OCI-LY3 (cell line): ENCODE results near the gene NCK2.

Source experiments
- H2AFZ ChIP-seq: fragments of 200-600, 300-600 bp; shearing (Covaris generic); 2 replicates; pipeline ENCODE4 v1.6.0; 2014; ENCODE audit warnings: antibody characterized with exemption, low read depth, low read length
- H3K27ac ChIP-seq: fragments of 200-600, 300-600 bp; sonication (generic); 2 replicates; pipeline ENCODE4 v1.5.1; 2014; ENCODE audit warnings: mild to moderate bottlenecking, low read length, moderate library complexity, mixed read lengths
- H3K27me3 ChIP-seq: fragments of 200-600, 300-600 bp; sonication (generic); 2 replicates; pipeline ENCODE4 v1.6.1; 2014; ENCODE audit warnings: low read depth, low read length, mixed read lengths
- H3K36me3 ChIP-seq: fragments of 200-600, 300-600 bp; sonication (generic); replicated peaks from 2 replicates; pipeline ENCODE3; 2014; ENCODE audit warnings: low read depth, low read length, mixed read lengths
- H3K4me1 ChIP-seq: fragments of 300-600, 200-600 bp; sonication (generic); 2 replicates; pipeline ENCODE4 v1.6.1; 2014; ENCODE audit warnings: low read length, mixed read lengths
- H3K4me2 ChIP-seq: fragments of 200-600, 300-600 bp; sonication (generic); 2 replicates; pipeline ENCODE4 v1.6.1; 2014; ENCODE audit warnings: low read length, mixed read lengths
- H3K4me3 ChIP-seq: fragments of 300-600, 200-600 bp; sonication (generic); 2 replicates; pipeline ENCODE4 v1.5.1; 2014; ENCODE audit warnings: antibody characterized with exemption, mild to moderate bottlenecking, low read length, moderate library complexity
- H3K79me2 ChIP-seq: fragments of 300-600, 200-600 bp; shearing (Covaris generic); 2 replicates; pipeline ENCODE4 v1.6.1; 2014; ENCODE audit warnings: mild to moderate bottlenecking, low read length, mixed read lengths
- H3K9ac ChIP-seq: fragments of 300-600, 200-600 bp; shearing (Covaris generic); 2 replicates; pipeline ENCODE4 v1.6.0; 2014; ENCODE audit warnings: mild to moderate bottlenecking, low read length, moderate library complexity
- H3K9me3 ChIP-seq: fragments of 200-600, 300-600 bp; shearing (Covaris generic); 2 replicates; pipeline ENCODE4 v1.6.1; 2014; ENCODE audit warnings: low read length, mixed read lengths; ENCODE audit not compliant: insufficient read depth
- H4K20me1 ChIP-seq: fragments of 200-600, 300-600 bp; sonication (generic); 2 replicates; pipeline ENCODE4 v1.6.1; 2016; ENCODE audit warnings: low read length, mixed read lengths; ENCODE audit not compliant: insufficient read depth
- EZH2phosphoT487 ChIP-seq: fragments of 200-600 bp; shearing (Covaris generic); IDR thresholded peaks from 2 replicates; pipeline ENCODE4 v1.6.1; 2018; ENCODE audit warnings: antibody characterized with exemption, mixed run types, low read depth
- TF ChIP-seq, protein P1 (sequence below): fragments of 200-600, 300-600 bp; sonication (generic); IDR thresholded peaks from 2 replicates; pipeline ENCODE4 v1.5.1; 2014; ENCODE audit warnings: antibody characterized with exemption, low read length, low read depth

NCK2 gene

DNA sequence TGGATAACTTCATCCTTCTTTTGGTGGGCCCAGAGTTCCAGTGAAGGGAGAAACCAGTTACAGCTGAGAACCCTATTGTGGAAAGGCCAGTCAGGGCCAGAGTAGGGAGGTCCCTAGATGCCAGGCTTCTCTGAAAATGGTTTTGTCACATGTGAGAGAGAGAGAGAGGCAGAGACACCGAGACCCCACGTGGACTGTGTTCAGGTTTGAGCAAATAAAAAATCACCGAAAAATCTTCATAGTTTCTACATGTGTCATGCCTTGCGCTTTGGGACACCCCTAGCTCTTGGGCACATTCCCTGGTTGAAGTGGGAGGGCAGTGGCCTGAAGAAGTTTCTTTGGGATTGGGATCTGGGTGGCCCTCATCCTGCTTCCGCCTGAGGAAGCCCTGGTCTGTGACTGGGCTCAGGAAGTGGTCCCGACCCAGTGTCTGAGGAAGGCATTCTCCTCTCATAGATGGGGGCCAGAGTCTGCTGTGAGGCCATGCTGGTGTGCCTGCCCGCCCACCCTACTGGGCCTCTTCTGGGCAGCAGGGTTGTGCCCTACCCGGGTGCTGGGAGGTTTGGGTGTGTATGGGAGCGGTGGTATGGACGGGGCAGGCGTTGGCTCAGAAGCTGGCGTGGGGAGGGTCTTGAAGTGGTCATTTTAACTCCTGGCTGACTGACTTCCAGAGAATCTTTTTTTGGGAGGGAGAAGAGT lies 16.1 kb downstream of the NCK2 start:
- Histone ChIP-seq H3K27ac (no peak overlapping the region), H3K4me2 (no peak overlapping the region), H3K79me2 (peaks cover 60% of the 10 kb centered on the region), H2AFZ (no peak overlapping the region), H3K36me3 (no peaks in the 10 kb centered on the region), H3K4me1 (peaks cover 16% of the 10 kb centered on the region), H3K9me3 (no peaks in the 10 kb centered on the region), H3K9ac (no peak overlapping the region), H3K4me3 (no peak overlapping the region), H3K27me3 (no peaks in the 10 kb centered on the region), H4K20me1 (peaks cover 80% of the 10 kb centered on the region)
- TF ChIP-seq EZH2phosphoT487: no peak
- TF ChIP-seq, protein P1, sequence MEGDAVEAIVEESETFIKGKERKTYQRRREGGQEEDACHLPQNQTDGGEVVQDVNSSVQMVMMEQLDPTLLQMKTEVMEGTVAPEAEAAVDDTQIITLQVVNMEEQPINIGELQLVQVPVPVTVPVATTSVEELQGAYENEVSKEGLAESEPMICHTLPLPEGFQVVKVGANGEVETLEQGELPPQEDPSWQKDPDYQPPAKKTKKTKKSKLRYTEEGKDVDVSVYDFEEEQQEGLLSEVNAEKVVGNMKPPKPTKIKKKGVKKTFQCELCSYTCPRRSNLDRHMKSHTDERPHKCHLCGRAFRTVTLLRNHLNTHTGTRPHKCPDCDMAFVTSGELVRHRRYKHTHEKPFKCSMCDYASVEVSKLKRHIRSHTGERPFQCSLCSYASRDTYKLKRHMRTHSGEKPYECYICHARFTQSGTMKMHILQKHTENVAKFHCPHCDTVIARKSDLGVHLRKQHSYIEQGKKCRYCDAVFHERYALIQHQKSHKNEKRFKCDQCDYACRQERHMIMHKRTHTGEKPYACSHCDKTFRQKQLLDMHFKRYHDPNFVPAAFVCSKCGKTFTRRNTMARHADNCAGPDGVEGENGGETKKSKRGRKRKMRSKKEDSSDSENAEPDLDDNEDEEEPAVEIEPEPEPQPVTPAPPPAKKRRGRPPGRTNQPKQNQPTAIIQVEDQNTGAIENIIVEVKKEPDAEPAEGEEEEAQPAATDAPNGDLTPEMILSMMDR: no peak

DNA sequence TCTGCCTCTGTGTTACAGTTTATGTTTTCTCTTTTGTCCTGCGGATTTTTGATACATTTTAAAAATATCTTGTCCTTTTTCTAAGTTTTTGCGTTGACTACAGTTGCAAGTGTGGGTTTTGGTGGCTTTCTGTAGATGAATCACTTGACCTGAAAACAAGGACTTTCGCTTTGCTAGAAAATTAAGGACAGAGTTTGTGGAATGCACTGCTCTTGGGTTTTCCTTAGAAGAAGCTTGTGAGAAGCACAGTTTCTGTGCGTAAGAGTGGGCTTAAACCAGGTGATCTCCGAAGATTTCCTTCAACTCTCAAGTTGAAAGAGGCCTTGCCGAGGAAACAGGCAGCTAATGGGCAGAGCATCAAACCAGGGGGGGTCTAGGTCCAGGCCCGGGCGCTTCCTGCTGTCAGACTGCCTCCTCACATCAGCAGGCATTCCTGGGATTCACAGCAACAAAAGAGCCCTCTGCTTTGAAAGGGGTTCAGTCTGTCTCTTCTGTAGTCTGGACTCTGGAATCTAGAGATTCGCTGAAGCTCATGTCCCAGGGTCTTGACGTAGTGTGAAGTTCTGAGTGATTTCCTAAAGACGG lies 17.3 kb downstream of the NCK2 start:
- TF ChIP-seq EZH2phosphoT487: no peak
- TF ChIP-seq, protein P1: no peak
- Histone ChIP-seq H3K9ac (no peak overlapping the region), H3K4me1 (peaks cover 10% of the 10 kb centered on the region), H3K36me3 (peaks cover 4% of the 10 kb centered on the region), H3K27ac (no peak overlapping the region), H3K4me3 (no peak overlapping the region), H3K79me2 (peaks cover 48% of the 10 kb centered on the region), H3K9me3 (no peaks in the 10 kb centered on the region), H3K4me2 (no peak overlapping the region), H3K27me3 (no peaks in the 10 kb centered on the region), H2AFZ (no peak overlapping the region), H4K20me1 (peaks cover 68% of the 10 kb centered on the region)

DNA sequence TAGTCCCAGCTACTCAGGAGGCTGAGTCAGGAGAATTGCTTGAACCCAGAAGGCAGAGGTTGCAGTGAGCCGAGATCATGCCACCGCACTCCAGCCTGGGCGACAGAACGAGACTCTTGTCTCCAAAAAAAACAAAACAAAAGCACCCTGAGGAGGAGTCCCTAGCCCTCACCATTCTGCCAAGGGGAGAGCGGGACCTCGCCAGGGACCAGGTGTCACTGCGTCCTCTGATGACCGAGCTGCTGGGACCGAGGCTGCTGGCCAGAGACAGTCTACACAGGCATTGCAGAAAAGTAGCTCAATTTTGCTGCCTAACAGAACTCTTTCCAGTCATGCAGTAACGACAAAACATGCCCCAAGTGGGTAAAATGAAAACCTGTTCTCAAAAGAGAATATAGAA lies 18.4 kb downstream of the NCK2 start:
- Histone ChIP-seq H3K27me3 (no peaks in the 10 kb centered on the region), H3K4me2 (no peak overlapping the region), H3K4me3 (no peak overlapping the region), H3K9me3 (no peaks in the 10 kb centered on the region), H4K20me1 (peaks cover 60% of the 10 kb centered on the region), H3K36me3 (peaks cover 14% of the 10 kb centered on the region), H3K4me1 (no peaks in the 10 kb centered on the region), H3K27ac (no peak overlapping the region), H2AFZ (no peak overlapping the region), H3K9ac (no peak overlapping the region), H3K79me2 (peaks cover 37% of the 10 kb centered on the region)
- no peak for TF ChIP-seq EZH2phosphoT487
- TF ChIP-seq, protein P1: no peak

DNA sequence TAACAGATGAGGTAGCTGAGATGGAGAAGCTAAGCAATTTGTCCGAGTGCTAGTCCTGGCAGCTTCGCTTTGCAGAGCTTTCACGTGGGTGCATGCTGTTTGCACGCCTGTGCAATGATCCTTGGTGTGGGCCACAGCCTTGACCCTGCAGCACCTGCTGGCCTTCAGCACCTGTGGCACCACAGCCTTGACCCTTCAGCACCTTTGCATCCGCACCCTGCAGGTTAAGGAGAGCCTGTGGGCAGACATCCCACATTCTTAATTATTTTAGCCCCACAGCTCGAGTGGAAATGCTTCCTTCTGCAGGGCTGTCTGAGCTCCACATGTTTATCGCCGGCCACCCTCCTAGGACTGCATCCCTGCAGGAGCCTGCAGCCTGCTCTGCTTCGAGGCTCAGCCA lies 19.3 kb downstream of the NCK2 start:
- H3K9ac ChIP-seq: no peak overlapping the region
- H4K20me1 ChIP-seq: peaks cover 50% of the 10 kb centered on the region
- no peak overlapping the region for H3K4me2 ChIP-seq
- peaks cover 16% of the 10 kb centered on the region for H3K36me3 ChIP-seq
- no peak overlapping the region for H3K27ac ChIP-seq
- no peak for TF ChIP-seq EZH2phosphoT487
- TF ChIP-seq, protein P1: no peak
- H3K79me2 ChIP-seq: peaks cover 29% of the 10 kb centered on the region
- H3K4me1 ChIP-seq: no peaks in the 10 kb centered on the region
- no peak overlapping the region for H2AFZ ChIP-seq
- H3K27me3 ChIP-seq: no peaks in the 10 kb centered on the region
- H3K4me3 ChIP-seq: no peak overlapping the region
- no peaks in the 10 kb centered on the region for H3K9me3 ChIP-seq
